Measurements from ENCODE around the gene EXD3.
"Not testable (repeated sequence)": the region's sequence is repeated elsewhere in the genome, so short reads cannot be mapped to it uniquely, and the experiment has no call there.

Gene EXD3

DNA sequence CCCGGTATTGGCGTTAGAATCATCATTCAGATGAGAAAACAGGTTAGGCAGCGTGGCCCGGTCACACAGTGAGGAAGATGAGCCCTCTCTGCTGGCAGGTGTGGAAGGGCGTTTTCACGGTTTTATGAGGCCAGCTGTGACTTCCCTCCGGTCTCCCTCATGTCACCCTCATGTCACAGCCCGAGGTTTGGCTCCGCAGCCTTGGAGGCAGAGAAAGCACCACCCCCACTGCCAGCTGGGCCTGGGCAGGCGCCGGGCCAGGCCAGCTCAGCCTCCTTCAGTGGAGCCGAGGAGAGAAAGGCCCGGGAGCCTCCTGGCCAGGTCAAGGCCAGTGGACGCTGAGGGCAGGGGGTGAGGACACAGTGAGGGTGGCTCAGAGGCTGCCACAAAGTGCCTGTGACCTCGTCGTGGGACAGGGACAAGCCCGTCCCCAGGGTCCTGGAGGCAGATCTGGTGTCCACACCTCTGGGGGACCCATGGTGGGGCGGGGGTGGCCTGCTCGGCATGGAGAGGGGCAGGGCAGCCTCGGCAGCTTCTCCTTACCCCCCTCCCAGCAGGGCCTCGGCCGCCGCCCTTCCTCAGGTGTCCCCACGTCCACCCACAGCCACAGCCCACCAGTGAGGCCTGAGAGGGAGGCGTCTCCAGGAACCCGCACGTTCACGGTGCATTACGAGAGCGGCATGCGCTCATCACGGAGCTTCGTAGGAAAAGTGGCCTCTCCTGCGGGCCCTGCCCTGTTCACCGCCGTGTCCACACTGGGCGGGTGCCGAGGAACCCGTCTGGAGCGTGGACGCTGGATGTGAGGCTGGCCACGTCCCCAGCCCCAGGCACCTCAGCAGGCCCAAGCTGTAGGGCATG lies 32.2 kb downstream of the EXD3 start:
- peak; percentile 2 for DNase-seq

DNA sequence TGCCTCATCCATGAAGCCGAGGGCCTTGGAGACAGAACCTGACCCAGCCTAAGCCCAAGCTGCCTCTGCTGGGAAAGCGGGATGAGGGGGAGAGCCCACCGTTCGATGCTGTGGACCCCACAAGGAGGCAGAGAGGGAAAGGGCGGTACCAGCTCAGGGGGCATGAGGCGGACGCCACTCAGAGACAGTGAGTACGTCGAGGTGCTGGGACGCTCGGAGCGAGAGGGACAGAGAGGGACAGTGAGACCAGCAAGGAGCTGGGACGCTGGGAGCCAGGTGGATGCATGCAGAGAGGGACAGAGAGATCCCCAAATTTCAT lies 33.6 kb downstream of the EXD3 start:
- no peak for DNase-seq

DNA sequence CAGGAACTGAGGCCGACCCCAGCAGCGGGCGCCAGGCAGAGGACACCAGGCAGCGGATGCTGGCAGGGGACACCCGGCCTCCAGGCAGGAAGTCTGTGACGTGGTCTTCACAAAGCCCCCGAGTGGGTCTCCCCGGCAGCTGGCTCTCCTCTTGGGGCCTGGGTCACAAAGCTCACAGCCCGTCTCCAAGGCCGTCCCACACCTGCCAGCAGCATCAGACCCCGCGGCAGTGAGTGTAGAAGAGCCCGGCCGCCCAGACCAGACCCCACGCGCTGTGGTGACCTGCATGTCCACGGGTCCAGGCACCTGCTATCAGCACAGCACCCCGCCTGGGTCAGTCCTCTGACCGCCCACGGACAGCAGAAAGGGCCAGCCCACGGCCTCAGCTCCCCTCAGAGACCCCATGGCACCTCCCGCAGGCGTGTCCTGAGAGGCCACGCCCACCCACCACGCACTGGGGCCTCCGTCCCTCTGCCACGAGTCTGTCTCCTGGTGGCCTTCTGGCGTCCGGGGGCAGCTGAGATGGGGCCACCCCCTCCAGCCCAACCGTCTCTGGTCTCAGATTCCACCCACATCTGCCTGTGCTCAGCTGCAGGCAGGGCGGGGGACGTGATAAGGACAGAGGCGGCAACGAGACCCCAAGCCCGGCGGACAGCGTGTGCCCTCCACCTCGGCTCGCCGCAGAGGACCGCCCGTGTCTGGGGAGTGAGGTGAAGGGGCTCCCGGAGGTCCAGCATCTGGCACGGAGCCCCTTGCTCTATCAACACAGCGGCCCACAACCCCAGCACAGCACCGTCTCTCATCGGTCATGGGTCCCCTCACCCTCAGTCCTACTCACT lies 34.2 kb downstream of the EXD3 start:
- no peak for DNase-seq

DNA sequence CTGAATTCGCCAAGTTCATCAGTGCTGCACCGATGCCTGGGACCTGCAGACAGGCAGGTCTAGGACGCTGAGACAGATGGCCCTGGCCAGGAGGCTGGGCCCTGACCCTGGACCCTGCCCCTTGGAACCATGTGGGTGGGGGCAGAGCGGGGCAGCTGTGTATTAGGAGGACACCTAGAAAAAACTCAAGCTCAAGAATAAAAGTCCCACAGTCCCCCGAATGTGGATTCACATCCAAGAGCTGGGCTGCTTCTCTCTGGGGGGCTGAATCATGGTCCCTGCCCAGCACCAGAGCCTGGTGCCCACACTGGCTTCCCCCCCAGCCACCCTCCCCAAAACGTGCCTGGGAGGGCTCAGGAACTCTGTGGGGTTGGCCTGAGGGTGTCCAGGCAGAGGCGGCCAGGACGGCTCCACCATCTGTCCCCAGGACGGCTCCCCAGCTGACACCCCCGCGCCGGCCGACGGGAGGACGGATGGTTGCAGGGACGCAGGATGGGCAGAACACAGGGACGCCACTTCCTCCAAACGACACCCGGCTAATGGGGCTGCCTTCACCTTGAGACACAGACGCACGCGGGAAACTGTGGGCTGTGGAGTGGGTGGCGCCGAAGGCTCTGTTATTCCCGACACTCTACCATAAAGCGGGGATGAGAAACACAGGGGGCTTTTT lies 34.9 kb downstream of the EXD3 start:
- DNase-seq = no peak

DNA sequence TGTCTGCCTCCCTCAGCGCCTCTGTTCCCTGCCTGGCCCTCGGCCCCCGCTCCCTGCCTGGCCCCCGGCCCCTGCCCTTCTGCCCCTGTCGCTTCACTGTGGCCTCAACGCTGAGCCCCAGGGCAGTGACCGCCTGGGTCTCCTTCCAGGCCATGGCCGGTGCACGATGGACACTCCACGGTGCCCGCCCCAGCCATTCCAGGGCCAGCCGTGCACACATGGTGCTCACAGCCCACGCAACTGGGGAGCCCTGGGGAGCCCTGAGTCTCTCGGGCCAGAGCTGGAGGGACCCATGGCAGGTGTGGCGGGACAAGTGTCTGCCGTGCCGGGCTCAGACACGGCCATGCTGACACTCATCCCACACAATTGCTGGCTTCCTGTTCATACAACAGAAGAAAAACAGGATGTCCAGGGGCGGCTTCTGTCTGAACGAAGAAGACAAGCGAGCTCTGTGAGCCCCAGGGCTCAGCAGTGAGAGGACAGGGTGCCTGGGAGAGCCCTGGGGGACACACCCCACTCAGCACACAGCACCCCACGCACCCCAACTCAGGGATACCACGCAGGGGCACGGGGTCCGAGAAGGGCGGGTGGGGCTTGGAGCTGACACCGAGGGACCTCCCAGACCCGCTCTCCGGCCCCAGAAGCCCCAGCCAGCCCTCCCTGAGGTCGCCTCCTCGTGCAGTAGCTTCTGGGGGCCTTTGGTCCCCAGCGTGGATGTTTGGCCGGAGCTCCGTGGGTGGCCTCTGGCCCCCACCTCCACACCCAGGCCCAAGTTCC lies 35.7 kb downstream of the EXD3 start:
- no peak for DNase-seq

DNA sequence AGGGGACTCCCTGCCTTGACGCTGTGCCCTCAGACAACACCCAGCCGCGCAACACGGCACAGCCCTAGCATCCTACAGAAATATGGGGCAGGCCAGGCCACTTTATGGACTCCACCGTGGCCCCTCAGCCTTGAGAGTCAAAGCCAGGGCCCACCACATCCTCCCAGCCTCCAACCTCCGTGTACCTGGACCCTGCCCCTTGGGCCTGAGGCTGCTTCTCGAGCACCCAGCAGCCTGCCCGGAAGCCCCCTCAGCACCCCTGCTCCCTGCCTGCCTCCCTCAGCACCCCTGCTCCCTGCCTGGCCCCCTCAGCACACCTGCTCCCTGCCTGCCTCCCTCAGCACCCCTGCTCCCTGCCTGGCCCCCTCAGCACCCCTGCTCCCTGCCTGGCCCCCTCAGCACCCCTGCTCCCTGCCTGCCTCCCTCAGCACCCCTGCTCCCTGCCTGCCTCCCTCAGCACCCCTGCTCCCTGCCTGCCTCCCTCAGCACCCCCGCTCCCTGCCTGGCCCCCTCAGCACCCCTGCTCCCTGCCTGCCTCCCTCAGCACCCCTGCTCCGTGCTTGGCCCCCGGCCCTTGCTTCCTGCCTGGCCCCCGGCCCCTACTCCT lies 36.4 kb downstream of the EXD3 start:
- not testable (repeated sequence) for DNase-seq

DNA sequence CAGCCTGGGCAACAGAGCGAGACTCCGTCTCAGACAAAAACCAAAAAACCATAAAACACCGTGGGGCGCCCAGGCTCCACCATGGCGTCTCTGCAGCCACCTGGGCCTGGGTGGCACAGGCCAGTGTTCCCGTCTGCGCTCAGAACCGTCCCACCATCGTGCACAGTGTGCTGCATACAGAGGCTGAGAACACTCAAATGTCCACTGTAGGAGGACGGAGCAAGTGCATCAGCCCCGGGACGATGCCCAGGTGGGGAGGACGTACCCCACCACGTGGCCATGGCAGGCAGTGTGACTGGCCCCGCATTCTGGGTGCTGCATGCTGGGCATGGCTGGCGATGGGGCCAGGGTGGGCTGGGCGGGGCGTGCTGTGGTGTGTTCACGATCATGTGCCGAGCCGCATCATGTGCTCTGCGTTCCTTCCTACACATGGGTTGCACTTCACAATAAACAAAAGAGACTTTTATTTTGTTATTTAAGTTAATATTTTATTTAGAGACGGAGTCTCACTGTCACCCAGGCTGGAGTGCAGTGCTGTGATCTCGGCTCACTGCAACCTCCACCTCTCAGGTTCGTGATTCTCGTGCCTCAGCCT lies 37.8 kb downstream of the EXD3 start:
- DNase-seq = no peak

DNA sequence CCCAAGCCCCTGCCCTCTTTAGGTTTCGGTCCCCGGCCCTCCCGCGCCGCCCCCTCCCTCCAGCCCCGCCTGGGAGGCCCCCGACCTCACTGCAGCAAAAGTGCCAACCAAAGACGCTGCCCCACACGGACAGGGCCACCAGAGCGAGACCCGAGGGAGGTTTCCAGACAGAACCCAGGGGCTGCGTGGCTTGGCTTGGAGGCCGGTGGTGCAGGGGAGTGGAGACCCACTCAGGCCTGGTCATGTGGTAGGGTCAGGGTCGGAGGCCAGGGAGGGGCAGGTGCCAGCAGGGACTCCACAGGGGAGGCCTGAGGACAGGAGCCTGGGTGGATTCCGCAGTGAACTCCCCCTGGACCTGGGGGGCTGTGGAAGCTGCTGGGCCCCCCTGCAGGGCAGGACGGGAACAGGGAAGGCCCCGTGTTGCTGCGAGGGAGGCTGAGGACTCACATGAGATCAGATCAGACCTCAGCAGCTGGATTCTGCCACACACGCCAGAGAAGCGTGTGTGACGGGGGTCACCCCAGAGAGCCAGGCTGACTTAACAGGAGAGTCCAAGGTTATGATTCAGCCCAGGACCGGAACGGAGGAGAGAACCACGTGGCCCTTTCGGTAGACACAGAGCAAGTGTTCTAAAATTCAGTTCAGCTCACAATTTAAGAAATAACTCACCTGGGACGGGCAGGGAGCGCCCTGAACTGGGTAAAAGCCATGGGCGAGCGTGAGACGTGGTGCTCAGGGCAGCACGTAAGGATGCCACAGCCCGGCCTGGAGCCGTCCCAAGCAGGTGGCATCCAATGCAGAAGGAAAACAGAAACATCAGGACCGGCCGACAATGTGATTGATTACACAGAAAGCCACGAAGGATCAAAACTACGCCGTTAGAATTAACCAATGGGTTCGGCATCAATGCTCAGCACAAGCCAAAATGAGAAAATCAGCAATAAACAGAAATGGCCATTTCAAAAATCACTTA lies 38.9 kb downstream of the EXD3 start:
- no peak for DNase-seq

DNA sequence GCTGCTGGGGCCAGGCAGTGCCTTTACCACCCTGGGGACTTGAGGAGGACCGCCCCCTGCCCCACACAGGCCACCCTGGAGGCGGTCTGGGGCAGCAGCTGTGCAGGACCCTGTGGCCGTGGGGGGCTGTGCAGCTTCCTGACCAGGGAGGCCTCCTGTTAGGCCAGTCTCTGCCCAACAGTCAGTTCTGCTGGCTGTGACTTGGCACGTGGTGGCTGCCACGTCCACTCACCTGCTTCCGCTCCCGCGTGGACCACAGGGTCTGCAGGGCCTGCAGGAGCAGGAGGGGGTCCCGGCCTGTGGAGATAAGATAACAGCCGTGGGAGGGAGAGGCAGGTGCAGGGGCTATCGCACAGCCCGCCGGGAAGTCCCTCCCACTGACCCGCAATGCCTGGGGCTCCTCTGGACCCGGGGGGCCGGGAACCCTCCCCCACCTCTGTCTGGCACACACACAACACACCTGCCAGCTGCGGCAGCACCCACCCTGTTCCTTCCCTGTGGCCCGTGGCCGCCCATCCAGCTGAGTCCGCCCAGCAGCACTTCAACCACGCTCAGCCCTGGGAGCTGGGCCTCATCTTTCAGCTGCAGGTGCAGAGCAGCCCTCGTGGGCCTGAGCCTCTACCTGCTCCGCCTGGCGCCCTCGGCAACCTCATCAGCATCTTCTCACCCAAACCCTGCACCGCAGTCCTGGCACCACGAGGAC lies 39.7 kb downstream of the EXD3 start:
- no peak for DNase-seq

DNA sequence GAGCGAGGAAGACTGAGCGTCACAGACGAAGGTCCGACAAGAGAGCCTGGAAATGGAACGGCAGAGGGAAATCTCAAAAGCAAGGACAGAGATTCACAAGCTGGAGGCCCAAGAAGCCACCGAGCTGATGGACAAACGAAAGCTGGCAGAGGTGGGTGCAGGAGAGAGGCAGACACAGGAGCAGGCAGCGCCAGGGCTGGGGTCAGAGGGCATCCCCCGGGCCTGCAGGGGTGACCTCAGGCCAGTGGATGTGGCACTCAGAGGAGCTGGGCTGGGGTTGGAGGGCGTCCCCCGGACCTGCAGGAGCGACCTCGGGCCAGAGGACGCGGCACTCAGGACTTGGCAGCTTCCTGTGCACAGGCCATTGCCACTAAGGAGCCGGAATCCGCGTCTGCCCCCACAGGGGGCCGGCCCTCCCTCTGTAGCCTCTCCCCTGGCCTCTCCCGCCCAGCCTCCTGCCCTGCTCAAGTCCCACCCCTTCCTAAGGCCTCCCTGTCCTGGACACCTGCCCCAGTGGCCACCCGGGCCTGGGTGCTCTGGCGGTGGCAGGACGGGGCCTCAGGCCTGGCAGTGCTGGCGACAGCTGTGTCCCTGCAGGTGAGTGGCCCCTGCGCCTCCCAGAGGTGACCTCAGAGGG lies 40.4 kb downstream of the EXD3 start:
- no peak for DNase-seq

DNA sequence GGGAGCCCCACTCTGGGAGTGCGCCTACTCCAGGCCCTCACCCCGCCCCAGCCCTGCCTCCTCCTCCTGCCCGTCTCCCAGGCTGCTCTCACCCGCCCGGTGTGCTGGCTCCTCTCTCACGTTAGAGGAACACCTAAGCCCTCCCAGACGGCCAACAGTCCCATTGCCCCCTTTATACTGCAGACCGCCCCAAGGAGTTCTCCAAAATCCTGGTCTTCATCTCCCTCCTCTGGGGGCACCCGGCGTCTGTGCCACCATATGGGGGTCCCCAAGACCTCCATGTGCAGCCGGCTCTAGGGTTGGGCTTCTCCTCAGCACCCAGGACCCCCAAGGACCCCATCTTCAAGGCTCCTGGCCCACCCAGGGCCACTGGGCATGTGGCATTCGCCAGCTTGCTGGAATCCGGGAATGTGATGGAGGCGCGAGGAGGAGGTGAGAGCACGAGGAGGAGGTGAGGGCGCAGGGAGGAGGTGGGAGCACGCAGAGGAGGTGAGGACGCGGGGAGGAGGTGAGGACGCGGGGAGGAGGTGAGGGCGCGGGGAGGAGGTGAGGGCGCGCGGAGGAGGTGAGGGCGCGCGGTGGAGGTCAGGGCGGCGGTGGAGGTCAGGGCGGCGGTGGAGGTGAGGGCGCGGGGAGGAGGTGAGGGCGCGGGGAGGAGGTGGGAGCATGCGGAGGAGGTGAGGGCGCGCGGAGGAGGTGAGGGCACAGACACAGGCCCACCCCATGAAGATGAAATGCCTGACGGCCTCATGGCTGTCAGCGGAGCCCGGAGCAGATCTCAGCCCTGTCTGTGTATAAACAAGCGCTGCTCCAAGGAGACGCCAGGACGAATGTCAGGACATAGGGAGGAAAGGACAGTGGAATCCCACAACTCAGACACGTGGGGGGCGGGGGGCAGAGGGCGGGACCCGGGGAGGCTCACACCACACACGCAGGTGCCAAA lies 41.2 kb downstream of the EXD3 start:
- no peak for DNase-seq

DNA sequence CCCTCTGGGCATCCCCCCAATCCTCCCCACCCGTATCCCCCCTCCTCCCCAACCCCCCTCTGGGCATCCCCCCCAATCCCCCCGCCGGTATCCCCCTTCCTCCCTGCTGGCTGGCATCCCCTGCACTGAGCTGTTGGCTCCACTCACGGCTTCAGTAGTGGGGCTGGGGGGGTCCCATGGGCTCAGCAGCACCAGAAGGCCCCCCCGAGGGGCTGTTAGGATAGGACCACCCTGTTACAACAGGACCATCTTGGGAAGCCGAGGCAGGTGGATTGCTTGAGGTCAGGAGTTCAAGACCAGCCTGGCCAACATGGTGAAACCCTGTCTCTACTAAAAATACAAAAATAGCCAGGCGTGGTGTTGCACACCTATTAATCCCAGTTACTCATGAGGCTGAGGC lies 42.4 kb downstream of the EXD3 start:
- no peak for DNase-seq

DNA sequence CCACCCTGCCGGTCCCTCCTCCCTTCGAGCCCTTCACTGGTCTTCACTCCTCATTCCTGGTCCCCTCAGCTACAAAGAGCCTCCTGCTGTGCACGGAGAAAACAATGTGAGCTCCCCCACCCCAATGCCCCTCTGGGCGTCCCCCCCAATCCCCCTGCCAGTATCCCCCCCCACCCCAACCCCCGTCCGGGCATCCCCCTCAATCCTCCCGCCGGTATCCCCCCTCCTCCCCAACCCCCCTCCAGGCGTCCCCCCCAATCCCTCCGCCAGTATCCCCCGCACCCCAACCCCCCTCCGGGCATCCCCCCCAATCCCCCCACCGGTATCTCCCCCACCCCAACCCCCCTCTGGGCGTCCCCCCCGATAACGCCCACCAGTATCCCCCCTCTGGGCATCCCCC lies 42.8 kb downstream of the EXD3 start:
- no peak for DNase-seq

DNA sequence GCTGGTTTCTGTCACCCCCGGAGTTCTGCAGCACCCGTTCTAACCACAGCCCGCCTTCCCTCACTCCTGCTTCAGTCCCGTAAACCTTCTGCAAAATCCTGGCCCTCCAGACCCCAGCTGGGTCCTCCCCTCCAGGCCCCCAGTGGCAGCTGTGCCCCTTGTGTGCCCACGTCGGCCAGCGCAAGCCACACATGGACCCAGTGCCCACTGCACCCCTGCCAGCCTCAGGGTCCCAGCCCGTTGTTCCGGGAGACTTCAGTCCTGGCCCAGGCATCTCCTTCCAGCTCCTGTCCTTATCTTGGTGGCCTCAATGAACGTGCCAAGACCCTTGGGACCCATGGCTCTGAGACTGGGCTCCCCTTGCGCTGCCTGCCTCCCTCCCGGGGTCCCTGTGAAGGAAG lies 43.2 kb downstream of the EXD3 start:
- no peak for DNase-seq

DNA sequence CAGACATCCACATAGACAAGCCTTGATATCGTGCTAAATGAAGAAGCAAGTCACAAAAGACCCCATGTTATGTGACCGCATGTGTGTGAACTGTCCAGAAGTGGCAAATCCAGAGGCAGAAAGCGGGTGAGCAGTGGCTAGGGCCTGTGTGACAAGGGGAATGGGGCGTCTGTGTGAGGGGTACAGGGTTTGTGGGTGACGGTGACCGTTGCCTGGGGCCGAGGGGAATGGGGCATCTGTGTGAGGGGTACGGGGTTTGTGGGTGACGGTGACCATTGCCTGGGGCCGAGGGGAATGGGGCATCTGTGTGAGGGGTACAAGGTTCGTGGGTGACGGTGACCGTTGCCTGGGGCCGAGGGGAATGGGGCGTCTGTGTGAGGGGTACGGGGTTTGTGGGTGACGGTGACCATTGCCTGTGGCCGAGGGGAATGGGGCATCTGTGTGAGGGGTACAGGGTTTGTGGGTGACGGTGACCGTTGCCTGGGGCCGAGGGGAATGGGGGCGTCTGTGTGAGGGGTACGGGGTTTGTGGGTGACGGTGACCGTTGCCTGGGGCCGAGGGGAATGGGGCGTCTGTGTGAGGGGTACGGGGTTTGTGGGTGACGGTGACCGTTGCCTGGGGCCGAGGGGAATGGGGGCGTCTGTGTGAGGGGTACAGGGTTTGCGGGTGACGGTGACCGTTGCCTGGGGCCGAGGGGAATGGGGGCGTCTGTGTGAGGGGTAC lies 44.1 kb downstream of the EXD3 start:
- DNase-seq = not testable (repeated sequence)

DNA sequence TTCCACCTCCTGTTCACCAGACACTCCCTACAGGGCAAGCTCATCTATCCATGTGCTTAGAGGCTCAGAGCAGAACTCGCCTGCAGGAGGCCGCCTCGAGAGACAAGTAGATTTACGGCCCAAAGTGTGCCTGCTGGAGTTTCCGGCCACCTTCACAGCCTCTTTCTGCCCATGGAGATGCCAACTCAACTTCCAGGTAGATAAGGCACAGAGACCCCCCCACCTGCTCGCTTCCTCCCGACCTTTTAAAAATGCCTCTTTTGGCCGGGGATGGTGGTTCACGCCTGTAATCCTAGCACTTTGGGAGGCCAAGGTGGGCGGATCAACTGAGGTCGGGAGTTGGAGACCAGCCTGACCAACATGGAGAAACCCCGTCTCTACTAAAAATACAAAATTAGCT lies 46.6 kb downstream of the EXD3 start:
- no peak for DNase-seq

DNA sequence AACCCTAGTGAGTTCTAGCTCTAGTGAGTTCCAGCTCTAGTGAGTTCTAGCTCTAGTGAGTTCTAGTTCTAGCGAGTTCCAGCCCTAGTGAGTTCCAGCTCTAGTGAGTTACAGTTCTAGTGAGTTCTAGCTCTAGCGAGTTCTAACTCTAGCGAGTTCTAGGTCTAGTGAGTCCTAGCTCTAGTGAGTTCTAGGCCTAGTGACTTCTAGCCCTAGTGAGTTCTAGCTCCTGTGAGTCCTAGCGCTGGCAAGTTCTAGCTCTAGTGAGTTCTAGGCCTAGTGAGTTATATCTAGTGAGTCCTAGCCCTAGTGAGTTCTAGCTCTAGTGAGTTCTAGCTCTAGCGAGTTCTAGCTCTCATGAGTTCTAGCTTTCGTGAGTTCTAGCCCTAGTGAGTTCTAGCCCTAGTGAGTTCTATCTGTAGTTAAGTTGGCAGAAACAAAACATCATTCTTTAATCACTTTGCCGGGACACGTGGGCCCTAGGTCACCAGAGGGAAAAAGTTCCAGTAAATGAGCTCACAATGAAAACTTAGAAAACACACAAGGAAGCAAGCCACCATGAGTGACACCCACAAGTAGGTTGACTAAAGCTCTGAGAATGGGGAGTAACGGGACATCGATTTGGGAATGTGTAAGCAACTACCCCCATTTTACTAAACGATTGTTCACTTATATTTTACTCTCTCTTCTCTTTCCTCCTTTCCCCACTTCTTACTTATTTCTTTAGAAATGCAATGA lies 47.5 kb downstream of the EXD3 start:
- no peak for DNase-seq
